ENCODE measurements around the gene FAM234B.

DNA sequence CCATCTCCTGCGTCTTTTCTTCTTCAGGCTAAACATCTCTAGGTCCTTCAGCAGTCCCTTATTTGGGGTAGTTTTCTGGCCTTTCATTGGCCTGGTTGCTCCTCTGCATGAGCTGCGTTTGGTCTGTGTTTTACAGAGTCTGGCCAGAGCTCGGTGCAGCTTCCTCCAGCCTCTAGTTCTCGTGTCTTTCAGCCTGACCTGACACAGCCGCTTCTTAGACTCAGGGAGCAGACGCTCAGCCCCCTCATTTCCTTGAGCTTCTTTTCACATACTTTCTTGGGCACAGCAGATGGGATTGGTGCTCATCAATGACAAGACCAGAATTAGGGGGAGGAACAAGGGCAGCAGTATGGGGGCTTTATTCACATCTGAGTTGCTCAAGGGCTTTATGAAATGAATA, 72.8 kb downstream of the FAM234B start:
- TF ChIP-seq CTCF (IDR thresholded peaks at IDR 0.05; ENCODE audit: poor library complexity, severe bottlenecking) (no peak), RAD21 (conservative IDR thresholded peaks at IDR 0.05) (no peak), POLR2AphosphoS5 (IDR thresholded peaks at IDR 0.05) (no peak), EP300 (conservative IDR thresholded peaks at IDR 0.05; ENCODE audit: poor library complexity, severe bottlenecking) (no peak), SMC3 (conservative IDR thresholded peaks at IDR 0.05; ENCODE audit: poor library complexity) (no peak), TAF1 (IDR thresholded peaks at IDR 0.05; ENCODE audit: low read depth) (no peak)
